H1 (cell line): Measurements from ENCODE around the gene MRPS9. TPM values are rescaled to one million over a fixed set of nuclear protein-coding genes. Genes with fewer than 3 reads are reported as not detected.

Source experiments
- CTCF ChIA-PET: fragments of 300-600 bp; sonication (Branson Sonifier 250); formaldehyde crosslinking; loops from one replicate; lab custom pipeline; 2021; ENCODE audit not compliant: partially characterized antibody; lab: Charles Lee
- POLR2A ChIA-PET: fragments of 300-600 bp; sonication (Branson Sonifier 250); formaldehyde crosslinking; loops from one replicate; lab custom pipeline; 2021; ENCODE audit warnings: inconsistent platforms; ENCODE audit not compliant: partially characterized antibody; lab: Charles Lee
- DNase-seq, 2 experiments: peaks; one replicate each; pipeline versions ENCODE4 v3.0.0 to v3.0.0-alpha.2; 2010 to 2022; ENCODE audit warnings: low spot score in 2 of 2, low read depth in 1 of 2, mixed read lengths in 1 of 2
- FAIRE-seq: peaks from 2 replicates; lab custom pipeline; 2011; peaks lifted over from hg19 to GRCh38; lab: Jason Lieb, UNC
- H2AFZ ChIP-seq: 2 replicates; pipeline ENCODE4 v1.8.1; 2012; ENCODE audit warnings: low read length, inconsistent platforms
- H2AK5ac ChIP-seq: 2 replicates; pipeline ENCODE4 v1.6.1; 2013; ENCODE audit warnings: low read depth, low read length
- H2BK120ac ChIP-seq: replicated peaks from 2 replicates; pipeline ENCODE3; 2013; ENCODE audit warnings: low read depth, low read length, inconsistent platforms
- H2BK12ac ChIP-seq: 2 replicates; pipeline ENCODE4 v1.6.1; 2013; ENCODE audit warnings: low read depth, low read length
- H2BK15ac ChIP-seq: 2 replicates; pipeline ENCODE4 v1.6.1; 2013; ENCODE audit warnings: low read length
- H2BK20ac ChIP-seq: 2 replicates; pipeline ENCODE4 v1.6.1; 2013; ENCODE audit warnings: low read length
- H2BK5ac ChIP-seq: 2 replicates; pipeline ENCODE4 v1.6.1; 2013; ENCODE audit warnings: low read depth, low read length
- H3K14ac ChIP-seq: 2 replicates; pipeline ENCODE4 v1.6.1; 2013; ENCODE audit warnings: inconsistent platforms; ENCODE audit not compliant: insufficient read length
- H3K18ac ChIP-seq: 2 replicates; pipeline ENCODE4 v1.6.1; 2013; ENCODE audit warnings: low read length; ENCODE audit errors: extremely low read depth
- H3K23ac ChIP-seq: 2 replicates; pipeline ENCODE4 v1.6.1; 2013; ENCODE audit warnings: inconsistent platforms; ENCODE audit not compliant: insufficient read length
- H3K23me2 ChIP-seq: 2 replicates; pipeline ENCODE4 v1.6.1; 2013; ENCODE audit warnings: low read depth, low read length
- H3K27ac ChIP-seq: 2 replicates; pipeline ENCODE4 v1.6.1; 2011; ENCODE audit warnings: low read depth, low read length, inconsistent platforms
- H3K27me3 ChIP-seq, 4 experiments: replicated peaks in 1 of 4; 1 replicate in 1 of 4; 2 replicates in 3 of 4; pipeline versions ENCODE4 v1.6.1 to v1.8.1; 2011 to 2013; ENCODE audit warnings: low read length in 3 of 4, mild to moderate bottlenecking in 3 of 4, inconsistent platforms in 2 of 4, mixed read lengths in 2 of 4, moderate library complexity in 1 of 4; ENCODE audit not compliant: control insufficient read depth in 3 of 4, insufficient read depth in 3 of 4; ENCODE audit errors: extremely low read depth in 1 of 4
- H3K36me3 ChIP-seq, 4 experiments: 2 replicates each; pipeline versions ENCODE4 v1.6.1 to v1.8.1; 2011 to 2013; ENCODE audit warnings: mild to moderate bottlenecking in 4 of 4, low read length in 3 of 4, moderate library complexity in 2 of 4, control low read depth in 1 of 4, inconsistent platforms in 1 of 4; ENCODE audit not compliant: insufficient read depth in 4 of 4, control insufficient read depth in 2 of 4
- H3K4ac ChIP-seq: replicated peaks from 2 replicates; pipeline ENCODE3; 2013; ENCODE audit warnings: low read length, low read depth, mixed read lengths, inconsistent platforms; ENCODE audit not compliant: insufficient read length
- H3K4me1 ChIP-seq, 4 experiments: replicated peaks in 1 of 4; 1 replicate in 1 of 4; 2 replicates in 3 of 4; pipeline versions ENCODE4 v1.6.1 to v1.8.1; 2011 to 2013; ENCODE audit warnings: low read length in 3 of 4, inconsistent platforms in 2 of 4, mixed read lengths in 1 of 4; ENCODE audit not compliant: insufficient read depth in 4 of 4, control insufficient read depth in 3 of 4
- H3K4me2 ChIP-seq, 2 experiments: 2 replicates each; pipeline versions ENCODE4 v1.6.1 to v1.8.1; 2011 to 2013; ENCODE audit warnings: low read depth in 2 of 2, low read length in 2 of 2, control low read depth in 1 of 2, inconsistent platforms in 1 of 2, mild to moderate bottlenecking in 1 of 2; ENCODE audit not compliant: insufficient read depth in 1 of 2
- H3K4me3 ChIP-seq, 4 experiments: fragments of 200-600, 300-600 bp in 1 of 4; sonication (generic), shearing (Covaris generic), sonication (Bioruptor Twin) in 1 of 4; 2 replicates each; pipeline versions ENCODE4 v1.5.1 to v1.8.1; 2011 to 2016; ENCODE audit warnings: low read length in 4 of 4, low read depth in 3 of 4, control low read depth in 2 of 4, inconsistent platforms in 2 of 4, mild to moderate bottlenecking in 2 of 4, mixed read lengths in 1 of 4, moderate library complexity in 1 of 4; ENCODE audit not compliant: insufficient read depth in 2 of 4; ENCODE audit errors: extremely low read depth in 1 of 4
- H3K56ac ChIP-seq: replicated peaks from 2 replicates; pipeline ENCODE3; 2013; ENCODE audit warnings: low read depth, mild to moderate bottlenecking, mixed read lengths, low read length, inconsistent platforms; ENCODE audit not compliant: insufficient read length
- H3K79me1 ChIP-seq: 2 replicates; pipeline ENCODE4 v1.6.1; 2013; ENCODE audit warnings: low read depth, low read length, control low read depth
- H3K79me2 ChIP-seq, 2 experiments: 2 replicates each; pipeline versions ENCODE4 v1.6.1 to v1.8.1; 2012 to 2013; ENCODE audit warnings: low read length in 2 of 2, mild to moderate bottlenecking in 2 of 2, inconsistent platforms in 1 of 2; ENCODE audit not compliant: insufficient read depth in 2 of 2, control insufficient read depth in 1 of 2
- H3K9ac ChIP-seq, 4 experiments: replicated peaks in 1 of 4; 1 replicate in 1 of 4; 2 replicates in 3 of 4; pipeline versions ENCODE4 v1.6.1 to v1.8.1; 2011 to 2013; ENCODE audit warnings: low read depth in 3 of 4, low read length in 3 of 4, control low read depth in 2 of 4, mild to moderate bottlenecking in 2 of 4, moderate library complexity in 2 of 4, inconsistent platforms in 1 of 4; ENCODE audit errors: extremely low read depth in 1 of 4
- H3K9me3 ChIP-seq, 2 experiments: 2 replicates each; pipeline versions ENCODE4 v1.6.1 to v1.8.1; 2012 to 2013; ENCODE audit warnings: mild to moderate bottlenecking in 2 of 2, moderate library complexity in 2 of 2, control low read depth in 1 of 2, inconsistent platforms in 1 of 2, low read depth in 1 of 2, low read length in 1 of 2, mixed read lengths in 1 of 2; ENCODE audit not compliant: insufficient read depth in 2 of 2
- H4K20me1 ChIP-seq, 2 experiments: replicated peaks in 1 of 2; 2 replicates each; pipeline versions ENCODE3 to v1.8.1; 2011 to 2013; ENCODE audit warnings: inconsistent platforms in 2 of 2, low read length in 2 of 2, mild to moderate bottlenecking in 1 of 2; ENCODE audit not compliant: insufficient read depth in 2 of 2, control insufficient read depth in 1 of 2
- H4K5ac ChIP-seq: 2 replicates; pipeline ENCODE4 v1.6.1; 2013; ENCODE audit warnings: low read length, low read depth, mixed read lengths, inconsistent platforms; ENCODE audit not compliant: insufficient read length
- H4K8ac ChIP-seq: 2 replicates; pipeline ENCODE4 v1.8.0; 2013; ENCODE audit warnings: mild to moderate bottlenecking, moderate library complexity, low read length, inconsistent platforms; ENCODE audit not compliant: insufficient read depth; ENCODE audit errors: extremely low read depth
- H4K91ac ChIP-seq: replicated peaks from 2 replicates; pipeline ENCODE3; 2013; ENCODE audit warnings: low read length, mixed read lengths, inconsistent platforms; ENCODE audit not compliant: insufficient read length
- BCL11A ChIP-seq, 2 experiments: IDR thresholded peaks; one replicate each; pipeline ENCODE4 v1.6.1; 2011; ENCODE audit warnings: low read depth in 2 of 2, low read length in 2 of 2, mild to moderate bottlenecking in 2 of 2
- CREB1 ChIP-seq: IDR thresholded peaks from 2 replicates; pipeline ENCODE4 v1.6.1; 2012; ENCODE audit warnings: inconsistent platforms
- EP300 ChIP-seq, 2 experiments: IDR thresholded peaks; 1 replicate in 1 of 2; 2 replicates in 1 of 2; pipeline ENCODE4 v1.6.1; 2011 to 2012; ENCODE audit warnings: low read depth in 2 of 2, low read length in 2 of 2, mild to moderate bottlenecking in 2 of 2, borderline replicate concordance in 1 of 2, inconsistent platforms in 1 of 2, moderate library complexity in 1 of 2
- EZH2 ChIP-seq: fragments of 200-600 bp; sonication (generic); IDR thresholded peaks from 2 replicates; pipeline ENCODE4 v1.7.1; 2012; ENCODE audit warnings: low read depth, mild to moderate bottlenecking, moderate library complexity, low read length, inconsistent platforms; ENCODE audit not compliant: severe bottlenecking
- GABPA ChIP-seq: IDR thresholded peaks from 2 replicates; pipeline ENCODE4 v1.6.1; 2011; ENCODE audit warnings: mild to moderate bottlenecking, low read length, moderate library complexity, borderline replicate concordance; ENCODE audit not compliant: insufficient read depth
- KDM4A ChIP-seq: IDR thresholded peaks from one replicate; pipeline ENCODE4 v1.7.1; 2012; ENCODE audit warnings: low read depth, mild to moderate bottlenecking, moderate library complexity, low read length, inconsistent platforms; ENCODE audit not compliant: severe bottlenecking
- RXRA ChIP-seq: IDR thresholded peaks from 2 replicates; pipeline ENCODE4 v1.6.1; 2011; ENCODE audit warnings: low read depth, mild to moderate bottlenecking, low read length, moderate library complexity; ENCODE audit not compliant: insufficient read depth
- SIRT6 ChIP-seq: IDR thresholded peaks from one replicate; pipeline ENCODE4 v1.7.1; 2012; ENCODE audit warnings: low read length, inconsistent platforms
- SIX5 ChIP-seq: IDR thresholded peaks from 2 replicates; pipeline ENCODE4 v1.6.1; 2011; ENCODE audit warnings: mild to moderate bottlenecking, low read depth, low read length
- SRF ChIP-seq: IDR thresholded peaks from 2 replicates; pipeline ENCODE4 v1.6.1; 2011; ENCODE audit warnings: mild to moderate bottlenecking, low read depth, low read length, moderate library complexity
- TAF1 ChIP-seq: IDR thresholded peaks from 2 replicates; pipeline ENCODE4 v1.6.1; 2011; ENCODE audit warnings: mild to moderate bottlenecking, low read depth, low read length
- WGBS, 2 experiments: shearing (Covaris generic) in 1 of 2; methylation state at CpG; one replicate each; pipeline versions ENCODE4 v1.1.6 to v1.1.7; 2013 to 2015; ENCODE audit warnings: low lambda C conversion rate in 2 of 2, mixed read lengths in 2 of 2, inconsistent platforms in 1 of 2, low coverage in 1 of 2, missing lambda C conversion rate in 1 of 2; ENCODE audit not compliant: insufficient replicate concordance in 2 of 2, insufficient coverage in 1 of 2, insufficient read length in 1 of 2; ENCODE audit errors: extremely low coverage in 1 of 2, missing lambda C conversion rate in 1 of 2; 5-methylcytosine and 5-hydroxymethylcytosine counted together
- polyA plus RNA-seq, 7 experiments: library from polyadenylated mRNA; depleted of rRNA in 3 of 7; stranded (reverse) in 5 of 7; unstranded in 2 of 7; fragments of >200 nt in 5 of 7; fragments of 200-250 nt in 2 of 7; gene quantifications; 1 replicate in 5 of 7; 2 replicates in 1 of 7; 4 replicates in 1 of 7; pipeline versions ENCODE4 v1.2.1 to v1.2.3, GENCODE V29; 2011 to 2013; ENCODE audit warnings: missing spikeins in 2 of 7, mixed read lengths in 2 of 7
- total RNA-seq: library from RNA; stranded (reverse); fragmentation: NEBNext Ultra II Directional; extraction: Animal tissue kit (Norgen Biotek cat#: 25700); gene quantifications from 2 replicates; pipeline ENCODE4 v1.2.1, GENCODE V29; 2021
- TF ChIP-seq, protein P1 (sequence below): IDR thresholded peaks from 2 replicates; pipeline ENCODE4 v1.6.1; 2012; ENCODE audit warnings: inconsistent platforms
- TF ChIP-seq, protein P2 (sequence below): IDR thresholded peaks from 2 replicates; pipeline ENCODE4 v1.6.1; 2011; ENCODE audit warnings: low read length, improper control_type of control experiment

MRPS9 gene
- total and polyA plus RNA-seq, 2 of the 8 experiments (the other 6 are each of a cell fraction or from before 2014, with no cell fraction given): 36.2 to 71.0 TPM

DNA sequence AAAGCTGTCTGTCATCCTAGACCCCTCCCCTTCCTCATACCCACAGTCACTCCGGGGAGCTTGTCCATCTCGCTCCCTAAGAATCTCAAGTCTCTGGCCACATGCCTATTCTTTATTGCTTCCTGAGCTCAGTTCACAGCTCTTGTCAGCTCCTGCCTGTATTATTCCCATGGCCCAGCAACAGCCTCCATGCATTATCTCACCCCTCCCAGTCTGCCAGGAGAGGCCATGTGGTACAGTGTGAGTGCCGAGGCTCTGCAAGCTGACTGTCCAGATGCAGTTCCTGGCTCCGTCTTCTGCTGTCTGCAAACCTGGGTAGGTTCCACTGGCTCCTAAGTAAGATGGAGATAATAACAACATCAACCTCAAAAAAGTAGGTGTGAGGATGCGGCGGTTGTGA, 79.7 kb downstream of the MRPS9 start:
- no peaks in the 10 kb centered on the region for H3K79me2 ChIP-seq
- no peak overlapping the region for H3K4me3 ChIP-seq
- no peak overlapping the region for H3K4me2 ChIP-seq
- 94% methylated on average over 6 of the region's 6 CpGs; no CpG with 5 or more reads in 1 of the 2 experiments for WGBS, 2 experiments
- H4K5ac ChIP-seq: no peak overlapping the region
- H3K79me1 ChIP-seq: no peaks in the 10 kb centered on the region
- H3K4ac ChIP-seq: no peak overlapping the region
- H3K23me2 ChIP-seq: no peaks in the 10 kb centered on the region
- H2BK12ac ChIP-seq: no peak overlapping the region
- H2BK120ac ChIP-seq: no peak overlapping the region
- H2AK5ac ChIP-seq: no peak overlapping the region
- POLR2A ChIA-PET: no interaction called here
- CTCF ChIA-PET: interaction anchor here (0.6 to 14.4 kb wide), 13 partner anchors 8 to 1282 kb away, joined by 3 to 541 read pairs (median 27); partner anchors contain the start of gene GPR45
- H2BK15ac ChIP-seq: no peak overlapping the region; the same call in 1 of the 2 replicates
- no peaks in the 10 kb centered on the region for H3K4me1 ChIP-seq
- H2BK20ac ChIP-seq: no peak overlapping the region
- no peak overlapping the region for H3K14ac ChIP-seq
- H3K56ac ChIP-seq: no peak overlapping the region
- H3K23ac ChIP-seq: no peak overlapping the region
- no peak overlapping the region for H4K91ac ChIP-seq
- no peak overlapping the region for H2AFZ ChIP-seq
- H3K9me3 ChIP-seq: no peaks in the 10 kb centered on the region
- H2BK5ac ChIP-seq: no peak overlapping the region
- H3K36me3 ChIP-seq: no peaks in the 10 kb centered on the region
- no peaks in the 10 kb centered on the region for H4K20me1 ChIP-seq
- H3K27me3 ChIP-seq: no peaks in the 10 kb centered on the region
- no peak for FAIRE-seq
- H3K18ac ChIP-seq: no peak overlapping the region
- no peak overlapping the region for H3K27ac ChIP-seq
- no peak overlapping the region for H3K9ac ChIP-seq
- no peak for DNase-seq
- no peak overlapping the region for H4K8ac ChIP-seq
- TF ChIP-seq KDM4A (no peak), SIX5 (no peak), EP300 (IDR thresholded peaks at IDR 0.05; ENCODE audit: borderline replicate concordance in 1 of 2, low read depth in 2 of 2, low read length in 2 of 2) (no peak), BCL11A (IDR thresholded peaks at IDR 0.05; ENCODE audit: low read depth in 2 of 2, low read length in 2 of 2) (no peak), CREB1 (no peak), TAF1 (no peak), RXRA (no peak), SRF (no peak), SIRT6 (no peak), EZH2 (no peak), GABPA (no peak)
- TF ChIP-seq, protein P1, sequence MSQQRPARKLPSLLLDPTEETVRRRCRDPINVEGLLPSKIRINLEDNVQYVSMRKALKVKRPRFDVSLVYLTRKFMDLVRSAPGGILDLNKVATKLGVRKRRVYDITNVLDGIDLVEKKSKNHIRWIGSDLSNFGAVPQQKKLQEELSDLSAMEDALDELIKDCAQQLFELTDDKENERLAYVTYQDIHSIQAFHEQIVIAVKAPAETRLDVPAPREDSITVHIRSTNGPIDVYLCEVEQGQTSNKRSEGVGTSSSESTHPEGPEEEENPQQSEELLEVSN: no peak
- TF ChIP-seq, protein P2, sequence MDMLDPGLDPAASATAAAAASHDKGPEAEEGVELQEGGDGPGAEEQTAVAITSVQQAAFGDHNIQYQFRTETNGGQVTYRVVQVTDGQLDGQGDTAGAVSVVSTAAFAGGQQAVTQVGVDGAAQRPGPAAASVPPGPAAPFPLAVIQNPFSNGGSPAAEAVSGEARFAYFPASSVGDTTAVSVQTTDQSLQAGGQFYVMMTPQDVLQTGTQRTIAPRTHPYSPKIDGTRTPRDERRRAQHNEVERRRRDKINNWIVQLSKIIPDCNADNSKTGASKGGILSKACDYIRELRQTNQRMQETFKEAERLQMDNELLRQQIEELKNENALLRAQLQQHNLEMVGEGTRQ: no peak
